Amniotic stem cell (primary cell): ENCODE measurements around the gene ERCC6L2.

Source experiments
- DNase-seq: peaks from one replicate; lab custom pipeline; 2025; lab: John Stamatoyannopoulos, UW

The ERCC6L2 gene

GRCh38 chr9:95927271-95928004 lies 51.9 kb downstream of the ERCC6L2 start:
- DNase-seq, result no peak

- DNase-seq, result no peak
Measured at GRCh38 chr9:95930277-95930676, 54.8 kb downstream of the ERCC6L2 start.

- DNase-seq, result no peak
Measured at GRCh38 chr9:95935861-95936578, 60.5 kb downstream of the ERCC6L2 start.

GRCh38 chr9:95936579-95937075 lies 61.1 kb downstream of the ERCC6L2 start:
- no peak for DNase-seq

- DNase-seq, result no peak
Measured at GRCh38 chr9:95937131-95937530, 61.6 kb downstream of the ERCC6L2 start.

- no peak for DNase-seq
Measured at GRCh38 chr9:95938724-95939123, 63.2 kb downstream of the ERCC6L2 start.

- DNase-seq, result no peak
Measured at GRCh38 chr9:95939472-95939871, 64.0 kb downstream of the ERCC6L2 start.

- DNase-seq, result no peak
Measured at GRCh38 chr9:95940265-95940664, 64.8 kb downstream of the ERCC6L2 start.

GRCh38 chr9:95942016-95942415 lies 66.5 kb downstream of the ERCC6L2 start:
- no peak for DNase-seq

- DNase-seq, result no peak
Measured at GRCh38 chr9:95947118-95947517, 71.6 kb downstream of the ERCC6L2 start.

- no peak for DNase-seq
Measured at GRCh38 chr9:95952471-95952870, 77.0 kb downstream of the ERCC6L2 start.

- DNase-seq, result no peak
Measured at GRCh38 chr9:95953986-95954385, 78.5 kb downstream of the ERCC6L2 start.

GRCh38 chr9:95954940-95955339 lies 79.4 kb downstream of the ERCC6L2 start:
- DNase-seq, result no peak

- DNase-seq, result no peak
Measured at GRCh38 chr9:95962936-95963335, 87.4 kb downstream of the ERCC6L2 start.

GRCh38 chr9:95963659-95964058 lies 88.2 kb downstream of the ERCC6L2 start:
- no peak for DNase-seq

- no peak for DNase-seq
Measured at GRCh38 chr9:95966306-95966705, 90.8 kb downstream of the ERCC6L2 start.

- no peak for DNase-seq
Measured at GRCh38 chr9:95970317-95970716, 94.8 kb downstream of the ERCC6L2 start.

GRCh38 chr9:95971815-95972214 lies 96.3 kb downstream of the ERCC6L2 start:
- no peak for DNase-seq

- no peak for DNase-seq
Measured at GRCh38 chr9:95974389-95974788, 98.9 kb downstream of the ERCC6L2 start.

- DNase-seq, result no peak
Measured at GRCh38 chr9:95977371-95977770, 101.9 kb downstream of the ERCC6L2 start.

GRCh38 chr9:95978106-95978505 lies 102.6 kb downstream of the ERCC6L2 start:
- DNase-seq, result no peak

- DNase-seq, result no peak
Measured at GRCh38 chr9:95979446-95979845, 104.0 kb downstream of the ERCC6L2 start.
